Endothelial cell of umbilical vein (primary cell): ENCODE measurements around the gene DLGAP1. TPM values are rescaled to one million over a fixed set of nuclear protein-coding genes. Genes with fewer than 3 reads are reported as not detected.

Experiments
- BruUV-seq: library from RNA; stranded (reverse); fragments of 400-500 nt; replicated peaks from 2 replicates; lab custom pipeline; 2021; lab: Mats Ljungman, UMichigan
- CTCF ChIA-PET: fragments of 300-600, 350-600 bp; sonication (Branson Sonifier 250); formaldehyde crosslinking; loops from one replicate; lab custom pipeline; 2021; ENCODE audit warnings: antibody characterized with exemption, inconsistent platforms; lab: Charles Lee
- POLR2A ChIA-PET: fragments of 300-600, 350-600 bp; sonication (Branson Sonifier 250); formaldehyde crosslinking; loops from one replicate; lab custom pipeline; 2021; ENCODE audit warnings: antibody characterized with exemption, inconsistent platforms; lab: Charles Lee
- DNase-seq: peaks from one replicate; pipeline ENCODE4 v3.0.0-alpha.2; 2011; ENCODE audit warnings: low read depth, low spot score
- FAIRE-seq: peaks from 2 replicates; lab custom pipeline; 2011; peaks lifted over from hg19 to GRCh38; lab: Jason Lieb, UNC
- H2AFZ ChIP-seq: 2 replicates; pipeline ENCODE4 v1.6.0; 2012; ENCODE audit warnings: low read depth, low read length, control low read depth, inconsistent platforms
- H3K27ac ChIP-seq: 2 replicates; pipeline ENCODE4 v1.5.1; 2011; ENCODE audit warnings: low read depth, mild to moderate bottlenecking, control low read depth, low read length, moderate library complexity; ENCODE audit not compliant: insufficient read depth
- H3K27me3 ChIP-seq, 2 experiments: 2 replicates each; pipeline versions ENCODE4 v1.6.0 to v1.6.1; 2011; ENCODE audit warnings: low read length in 2 of 2, mixed read lengths in 1 of 2; ENCODE audit not compliant: control insufficient read depth in 2 of 2, insufficient read depth in 2 of 2
- H3K36me3 ChIP-seq, 2 experiments: 2 replicates in 1 of 2; 3 replicates in 1 of 2; pipeline ENCODE4 v1.5.1; 2011; ENCODE audit warnings: low read length in 2 of 2, mild to moderate bottlenecking in 1 of 2, moderate library complexity in 1 of 2; ENCODE audit not compliant: control insufficient read depth in 2 of 2, insufficient read depth in 2 of 2; ENCODE audit errors: extremely low read depth in 1 of 2
- H3K4me1 ChIP-seq: 3 replicates; pipeline ENCODE4 v1.5.1; 2011; ENCODE audit warnings: mild to moderate bottlenecking, low read length; ENCODE audit not compliant: control insufficient read depth, insufficient read depth; ENCODE audit errors: extremely low read depth
- H3K4me2 ChIP-seq: 2 replicates; pipeline ENCODE4 v1.6.1; 2011; ENCODE audit warnings: low read length, control low read depth, mixed read lengths; ENCODE audit not compliant: insufficient read depth
- H3K4me3 ChIP-seq, 3 experiments: fragments of 200-600 bp in 1 of 3; sonication (generic), shearing (Covaris generic) in 1 of 3; replicated peaks in 1 of 3; 2 replicates each; pipeline ENCODE4 v1.5.1; 2011 to 2016; ENCODE audit warnings: control low read depth in 3 of 3, low read length in 3 of 3, mild to moderate bottlenecking in 2 of 3, inconsistent platforms in 1 of 3, low read depth in 1 of 3, moderate library complexity in 1 of 3; ENCODE audit not compliant: insufficient read depth in 1 of 3
- H3K79me2 ChIP-seq: 2 replicates; pipeline ENCODE4 v1.6.0; 2012; ENCODE audit warnings: low read length, inconsistent platforms; ENCODE audit not compliant: control insufficient read depth, insufficient read depth
- H3K9ac ChIP-seq: replicated peaks from 2 replicates; pipeline ENCODE3; 2011; ENCODE audit warnings: low read length, control low read depth; ENCODE audit not compliant: insufficient read depth; ENCODE audit errors: extremely low read depth
- H3K9me1 ChIP-seq: replicated peaks from 3 replicates; pipeline ENCODE4 v1.6.0; 2011; ENCODE audit warnings: mild to moderate bottlenecking, low read length; ENCODE audit not compliant: control insufficient read depth, insufficient read depth; ENCODE audit errors: extremely low read depth
- H3K9me3 ChIP-seq: replicated peaks from 2 replicates; pipeline ENCODE4 v1.5.1; 2012; ENCODE audit warnings: low read length, inconsistent platforms; ENCODE audit not compliant: control insufficient read depth, insufficient read depth
- H4K20me1 ChIP-seq: replicated peaks from 2 replicates; pipeline ENCODE3; 2011; ENCODE audit warnings: mild to moderate bottlenecking, low read length; ENCODE audit not compliant: control insufficient read depth, insufficient read depth; ENCODE audit errors: extremely low read depth
- CTCF ChIP-seq, 2 donors: IDR thresholded peaks; 1 replicate in 1 of 2; 2 replicates in 1 of 2; pipeline ENCODE4 v1.5.1; 2011; ENCODE audit warnings: low read length in 2 of 2, mild to moderate bottlenecking in 2 of 2, moderate library complexity in 2 of 2, control low read depth in 1 of 2, inconsistent platforms in 1 of 2, low read depth in 1 of 2; ENCODE audit not compliant: insufficient read depth in 1 of 2; ENCODE audit errors: extremely low read depth in 1 of 2
- EZH2 ChIP-seq: IDR thresholded peaks from 2 replicates; pipeline ENCODE4 v1.6.1; 2012; ENCODE audit warnings: borderline replicate concordance, low read depth, mild to moderate bottlenecking, moderate library complexity, low read length, inconsistent platforms; ENCODE audit not compliant: severe bottlenecking
- FOS ChIP-seq: IDR thresholded peaks from 2 replicates; pipeline ENCODE4 v1.6.1; 2011; ENCODE audit warnings: mild to moderate bottlenecking, low read length, moderate library complexity, borderline replicate concordance; ENCODE audit not compliant: insufficient read depth
- GATA2 ChIP-seq: IDR thresholded peaks from 2 replicates; pipeline ENCODE4 v1.7.0; 2011; ENCODE audit warnings: low read depth, mild to moderate bottlenecking, moderate library complexity, mixed read lengths, low read length; ENCODE audit not compliant: insufficient read length, insufficient read depth
- JUN ChIP-seq: IDR thresholded peaks from 2 replicates; pipeline ENCODE4 v1.6.1; 2011; ENCODE audit warnings: borderline replicate concordance, low read depth; ENCODE audit not compliant: insufficient read length, insufficient read depth
- MAX ChIP-seq: IDR thresholded peaks from 2 replicates; pipeline ENCODE4 v1.6.1; 2011; ENCODE audit not compliant: insufficient read depth, insufficient read length
- MYC ChIP-seq: IDR thresholded peaks from one replicate; pipeline ENCODE4 v1.6.1; 2011; ENCODE audit warnings: mild to moderate bottlenecking, low read depth, low read length
- POLR2AphosphoS5 ChIP-seq: IDR thresholded peaks from 2 replicates; pipeline ENCODE4 v1.6.1; 2012; ENCODE audit warnings: low read depth, mild to moderate bottlenecking, control low read depth, low read length, moderate library complexity; ENCODE audit not compliant: insufficient read depth
- dilution Hi-C: fragments of 300-500 bp; cut with MboI; formaldehyde crosslinking; loops from one replicate; pipeline ENCODE4 v1.15.0; 2019; ENCODE audit warnings: low sequenced_read_pairs; ENCODE audit not compliant: extremely low pct_ligation_motif_present
- intact Hi-C: fragments of 100-400 bp; cut with micrococcal nuclease; formaldehyde crosslinking; loops from one replicate; pipeline ENCODE4 v1.10.0; 2022
- polyA plus RNA-seq, 4 experiments: library from polyadenylated mRNA; depleted of rRNA in 3 of 4; stranded (reverse) in 3 of 4; unstranded in 1 of 4; fragments of >200 nt; gene quantifications; 2 replicates each; pipeline versions ENCODE4 v1.2.1 to v1.2.3, GENCODE V29; 2011 to 2012; ENCODE audit warnings: missing spikeins in 1 of 4
- total RNA-seq: library from RNA; stranded (reverse); gene quantifications from 2 replicates; pipeline ENCODE4 v1.2.3, GENCODE V29; 2021

Gene DLGAP1
- total and polyA plus RNA-seq, 2 donors (not counting 3 experiments of a cell fraction or from before 2014, with no cell fraction given): 0.04 TPM; not detected in 1

- Histone ChIP-seq H3K4me1 (no peaks in the 10 kb centered on the region), H3K27me3 (peaks cover 2% of the 10 kb centered on the region in 2 experiments), H3K9ac (no peak overlapping the region), H4K20me1 (no peaks in the 10 kb centered on the region), H2AFZ (no peak overlapping the region), H3K9me1 (no peaks in the 10 kb centered on the region), H3K36me3 (no peaks in the 10 kb centered on the region), H3K79me2 (no peaks in the 10 kb centered on the region), H3K27ac (no peak overlapping the region), H3K9me3 (no peaks in the 10 kb centered on the region), H3K4me3 (no peak overlapping the region), H3K4me2 (no peak overlapping the region)
- no peak for FAIRE-seq
- ChIA-PET CTCF (no interaction called here), POLR2A (no interaction called here)
- TF ChIP-seq MAX: no peak
- TF ChIP-seq FOS: no peak
- intact Hi-C loops: no loop called here
- no TSS peak for BruUV-seq
- no peak for DNase-seq
- dilution Hi-C loops: no loop called here
Observed at GRCh38 chr18:3898861-3899613, 556.1 kb downstream of the DLGAP1 start.

DNA sequence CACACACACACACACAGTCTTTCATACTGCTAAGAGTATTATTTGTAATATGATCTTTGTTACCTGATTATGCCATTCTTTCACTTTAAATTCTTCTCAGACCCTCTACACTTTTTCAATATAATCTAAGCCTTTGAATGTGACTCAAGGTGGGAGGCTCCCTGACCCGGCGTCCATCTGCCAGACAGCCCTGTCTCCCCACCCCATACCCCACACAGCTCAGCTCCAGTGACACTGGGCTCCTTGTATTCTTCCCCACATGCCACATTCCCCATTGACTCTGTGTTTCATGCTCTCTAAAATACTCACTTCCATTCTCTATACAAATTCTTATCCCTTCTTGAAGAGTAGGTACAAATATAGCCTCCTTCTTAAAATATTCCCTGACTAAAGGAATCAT is 563.0 kb downstream of the DLGAP1 start:
- Histone ChIP-seq H2AFZ (no peak overlapping the region), H3K27me3 (peaks cover 0 to 3% of the 10 kb centered on the region in 2 experiments), H3K9me1 (no peaks in the 10 kb centered on the region), H3K36me3 (no peaks in the 10 kb centered on the region), H4K20me1 (no peaks in the 10 kb centered on the region), H3K9ac (no peak overlapping the region), H3K9me3 (no peaks in the 10 kb centered on the region), H3K4me3 (no peak overlapping the region), H3K4me2 (no peak overlapping the region), H3K79me2 (no peaks in the 10 kb centered on the region), H3K27ac (no peak overlapping the region), H3K4me1 (no peaks in the 10 kb centered on the region)
- ChIA-PET POLR2A (no interaction called here), CTCF (interaction anchor here (2.3 kb wide), 1 partner anchor 103 kb away, joined by 5 read pairs; no protein-coding TSS in a partner anchor)
- DNase-seq: no peak
- intact Hi-C loops (no loop called here), dilution Hi-C loops (no loop called here)
- no peak for TF ChIP-seq POLR2AphosphoS5
- no peak for TF ChIP-seq GATA2
- no peak for TF ChIP-seq MAX
- TF ChIP-seq JUN: no peak
- TF ChIP-seq CTCF (IDR thresholded peaks at IDR 0.05; ENCODE audit: extremely low read depth in 1 of 2, insufficient read depth in 1 of 2, low read depth in 1 of 2, low read length in 2 of 2): no peak
- TF ChIP-seq FOS: no peak
- no peak for TF ChIP-seq EZH2
- no peak for TF ChIP-seq MYC
- no TSS peak for BruUV-seq
- FAIRE-seq: no peak
